ENCODE results near the gene TIFAB.

GRCh38 chr5:135453613-135454012 lies 1.5 kb upstream of the TIFAB start:
- no peak for TF ChIP-seq CTCF (IDR thresholded peaks at IDR 0.05)
- no peak for TF ChIP-seq POLR2A (IDR thresholded peaks at IDR 0.05)

Measured in sigmoid colon (tissue), 3 donors.